Measurements from ENCODE around the gene KERA.

The KERA gene

DNA sequence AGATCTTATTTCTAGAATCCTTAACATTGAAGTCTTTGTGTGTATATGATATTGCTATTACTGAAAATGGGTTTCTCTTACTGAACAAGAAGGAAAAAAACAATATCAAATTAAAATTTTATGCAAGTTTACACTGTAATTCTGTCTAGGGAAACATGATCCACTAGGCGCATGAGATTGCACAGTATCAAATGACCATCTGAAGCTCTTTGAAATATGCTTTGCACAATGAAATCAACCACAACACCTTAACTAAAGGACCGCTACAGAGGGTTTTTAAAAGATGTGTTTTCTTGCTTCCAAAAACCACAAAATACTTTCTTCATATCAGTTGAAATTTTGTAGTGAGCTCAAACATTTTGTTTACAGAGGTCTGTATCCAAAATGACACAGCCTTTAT is 15.1 kb upstream of the KERA start:
- DNase-seq, result no peak

DNA sequence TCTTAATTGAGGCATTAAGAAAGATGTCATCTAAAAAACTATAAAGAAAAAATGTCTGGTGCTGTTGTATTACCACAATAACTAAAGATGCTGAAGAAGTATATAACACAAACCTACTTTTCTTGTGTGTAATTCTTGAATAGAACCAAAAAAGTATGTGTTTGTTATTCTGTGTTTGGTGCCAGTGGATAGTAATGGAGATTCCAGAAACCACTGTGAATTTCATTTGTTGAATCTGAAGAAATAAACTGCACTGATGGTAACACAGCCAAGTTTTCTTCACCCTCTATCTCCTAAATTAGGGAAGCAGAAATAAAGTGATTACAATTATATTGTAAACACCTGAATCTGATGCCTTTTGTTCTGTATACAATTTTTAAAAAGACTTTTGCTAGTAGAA is 13.1 kb upstream of the KERA start:
- no peak for DNase-seq

DNA sequence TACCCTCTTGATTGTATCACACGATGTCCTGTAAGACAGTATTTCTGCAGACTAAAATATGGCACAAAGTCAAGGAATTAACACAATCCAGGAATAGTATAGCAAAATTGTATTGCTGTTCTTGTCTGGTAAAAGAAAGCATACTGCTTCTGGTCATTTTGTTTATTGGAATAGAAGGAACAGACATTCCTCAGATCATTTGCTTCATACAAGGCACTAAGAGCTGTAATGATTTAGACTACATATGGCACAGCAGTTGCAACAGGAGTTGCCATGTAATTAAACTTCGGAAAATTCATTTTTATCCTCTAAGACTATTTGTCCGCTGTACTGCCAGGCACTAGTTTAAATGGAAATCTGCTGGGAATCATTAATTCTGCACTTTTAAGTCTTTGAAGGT is 7.6 kb upstream of the KERA start:
- no peak for DNase-seq

DNA sequence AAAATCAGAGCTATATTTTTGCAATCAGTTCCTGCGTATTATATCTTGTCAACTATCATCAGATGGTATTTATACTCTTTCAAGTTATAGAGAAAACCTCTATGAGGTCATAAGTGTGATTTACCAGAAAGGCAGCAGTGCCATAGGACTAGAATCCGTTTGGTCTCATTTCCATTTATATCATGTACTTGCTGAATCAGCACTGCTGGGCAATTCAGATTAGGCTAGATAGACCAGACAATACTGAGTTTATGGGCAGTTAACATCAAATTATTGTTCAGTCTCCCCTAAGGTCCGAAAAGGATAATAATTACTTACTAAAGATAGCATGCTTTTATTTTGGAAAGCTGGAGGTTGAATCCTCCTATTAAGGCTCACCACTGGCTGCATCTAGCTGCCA is 6.8 kb upstream of the KERA start:
- DNase-seq, result no peak

DNA sequence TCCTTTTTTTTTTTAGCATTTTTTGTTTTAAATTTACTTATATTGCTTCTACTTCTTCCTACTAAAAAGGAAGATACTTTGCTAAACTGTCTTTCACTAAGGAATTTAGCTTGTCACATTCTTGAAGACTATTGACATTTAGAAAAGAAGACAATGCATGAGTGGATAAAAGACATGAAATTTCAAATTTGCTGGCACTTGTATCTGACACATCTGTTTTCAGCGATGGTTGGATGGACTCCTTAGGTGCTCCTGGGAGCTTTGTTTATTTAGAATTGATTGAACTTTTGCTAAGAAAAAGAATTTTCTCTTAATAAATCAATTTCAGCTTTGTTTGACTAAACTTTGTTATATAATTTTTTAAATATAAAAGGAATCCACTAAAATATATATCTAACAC is 3.3 kb upstream of the KERA start:
- no peak for DNase-seq

DNA sequence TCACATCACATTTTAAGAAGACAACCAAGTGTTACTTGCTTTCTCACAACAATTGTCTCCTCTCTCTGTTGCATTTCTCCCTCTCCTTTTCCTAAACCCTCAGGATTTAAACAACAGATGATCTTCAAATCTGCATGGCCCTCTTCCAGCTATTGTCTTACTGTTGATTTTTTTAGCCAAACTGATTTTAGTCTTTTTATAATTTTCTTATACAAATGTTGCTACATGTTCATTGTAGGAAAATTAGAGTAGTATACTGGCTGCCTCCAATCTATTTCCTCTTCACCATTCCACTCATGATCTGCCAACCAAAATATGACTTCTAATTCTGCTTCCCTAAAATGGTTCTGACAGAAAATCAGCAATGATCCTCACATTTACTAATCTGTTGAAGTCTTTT is 1.4 kb upstream of the KERA start:
- DNase-seq, result no peak

DNA sequence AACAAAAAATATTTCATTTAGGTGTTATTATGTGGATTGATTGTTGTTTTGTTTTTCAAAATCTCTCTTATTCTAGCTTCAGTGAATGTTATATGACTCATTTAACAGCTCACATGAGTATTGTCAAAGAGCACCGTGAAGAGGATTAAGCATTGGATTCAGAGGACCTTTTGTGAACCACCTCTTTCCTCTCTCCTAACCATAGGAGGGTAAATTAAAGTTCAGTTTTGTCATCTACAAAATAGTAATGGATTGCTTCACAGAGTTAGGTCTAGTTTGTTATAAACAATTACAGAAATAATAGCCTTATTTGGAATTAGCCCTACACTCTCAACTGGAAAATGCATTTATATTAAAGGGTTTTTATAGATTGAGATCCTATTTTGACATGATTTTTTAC is 962 bp upstream of the KERA start:
- DNase-seq, result no peak

DNA sequence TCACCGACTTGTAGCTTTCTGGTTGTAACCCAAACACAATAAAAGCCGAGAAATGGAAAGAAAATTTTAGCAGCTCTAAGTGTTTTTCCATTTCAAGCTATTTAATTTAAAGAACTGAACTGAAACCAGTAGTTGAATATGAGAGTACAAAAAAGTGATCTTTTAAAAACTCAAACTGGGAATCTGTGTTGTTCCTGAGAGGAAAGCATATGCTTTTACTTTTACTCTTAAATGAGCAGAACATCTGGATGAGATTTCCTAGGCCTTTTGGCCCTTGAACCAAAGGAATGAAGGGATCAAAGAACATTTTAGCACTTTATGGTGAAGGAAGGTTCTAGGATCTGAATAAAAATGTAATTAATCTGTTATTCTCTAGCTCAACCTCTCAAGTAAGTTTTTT is 1.3 kb downstream of the KERA start:
- no peak for DNase-seq

DNA sequence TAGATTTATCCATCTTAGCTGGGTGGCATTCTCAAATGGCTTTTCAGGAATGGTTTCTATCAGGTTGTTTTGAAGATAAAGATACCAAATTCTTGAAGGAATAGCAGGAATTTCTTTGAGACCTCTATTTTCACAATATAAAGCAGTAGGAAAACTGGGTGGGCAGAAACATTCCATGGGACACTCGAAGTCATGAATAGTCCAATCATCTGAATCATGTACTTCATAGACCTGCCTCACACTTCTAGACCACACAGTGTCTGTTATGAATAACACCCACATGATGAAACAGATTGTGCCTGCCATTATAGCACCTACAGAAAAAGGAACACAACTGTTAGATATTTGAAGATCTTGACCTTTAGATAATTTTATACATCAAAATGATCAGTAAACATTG is 1.8 kb downstream of the KERA start:
- no peak for DNase-seq

DNA sequence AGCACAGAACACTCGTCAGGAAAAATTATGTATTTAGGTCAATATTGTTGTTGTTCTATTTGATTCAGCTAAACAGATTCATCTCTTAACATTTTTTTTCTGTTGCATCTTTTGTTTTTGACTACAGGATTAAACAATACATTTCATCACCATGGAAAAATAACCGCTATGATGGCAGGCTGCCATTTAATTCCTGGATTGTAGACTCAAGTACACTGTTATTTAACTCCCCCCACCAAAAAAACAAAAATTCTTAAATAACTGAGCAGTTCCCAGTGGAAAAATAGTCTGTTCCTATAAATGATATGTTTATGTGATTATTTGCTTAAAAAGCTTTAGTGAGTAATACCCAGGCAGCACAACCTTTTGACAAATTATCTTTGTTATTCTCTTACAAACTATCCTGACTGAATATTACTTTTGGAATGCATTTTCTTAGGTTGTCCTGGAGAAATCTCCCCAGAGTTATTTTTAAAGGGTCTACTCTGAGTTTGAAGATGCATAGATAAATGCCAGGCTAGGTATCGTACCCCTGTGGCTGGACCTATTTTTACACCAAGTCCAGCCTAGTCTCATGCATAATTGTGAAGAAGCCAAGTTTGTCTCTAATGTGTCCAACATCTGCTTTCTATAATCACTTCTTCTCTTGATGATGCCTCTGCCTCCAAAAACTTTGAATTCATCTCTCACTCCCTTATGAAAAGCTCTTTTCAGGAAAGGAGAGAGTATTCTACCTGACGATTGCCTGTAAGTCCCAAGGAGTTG is 3.7 kb downstream of the KERA start:
- peak; percentile 41 for DNase-seq

DNA sequence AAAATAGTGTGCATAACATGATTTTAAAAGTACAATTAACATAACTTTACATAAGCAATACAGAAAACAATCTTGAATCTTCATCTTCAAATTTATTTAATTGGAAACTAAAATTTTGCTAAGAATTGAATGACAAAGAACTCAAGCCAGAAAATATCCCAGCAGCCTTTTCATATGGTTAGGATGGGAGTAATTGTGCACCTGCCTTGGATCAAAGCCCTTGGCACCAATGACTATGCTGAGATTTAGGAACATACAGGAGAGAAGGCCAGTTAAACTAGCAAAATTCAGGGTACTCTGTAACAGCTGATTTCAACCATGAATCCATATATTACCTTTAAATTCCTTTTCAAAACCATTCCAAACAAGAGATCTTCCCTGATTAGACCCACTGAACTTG is 5.8 kb downstream of the KERA start:
- DNase-seq, result no peak

DNA sequence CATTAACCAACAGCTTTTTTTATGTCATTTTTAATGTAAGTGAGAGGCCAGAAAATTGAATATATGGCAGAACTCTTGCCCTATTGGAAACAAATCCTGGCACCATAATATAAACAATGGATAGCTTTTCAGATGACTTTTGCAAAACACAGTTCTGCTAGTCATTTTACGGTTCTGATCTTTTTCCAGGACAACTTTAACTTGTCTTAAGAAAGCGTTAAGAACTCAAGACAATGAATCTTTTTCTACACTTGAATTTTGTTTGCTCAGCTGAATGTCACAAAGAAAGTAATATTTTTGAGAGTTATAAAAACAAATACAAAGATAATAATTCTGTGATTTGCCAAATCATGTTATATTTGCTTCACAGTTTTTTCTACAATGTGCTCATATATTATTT is 13.2 kb downstream of the KERA start:
- no peak for DNase-seq

DNA sequence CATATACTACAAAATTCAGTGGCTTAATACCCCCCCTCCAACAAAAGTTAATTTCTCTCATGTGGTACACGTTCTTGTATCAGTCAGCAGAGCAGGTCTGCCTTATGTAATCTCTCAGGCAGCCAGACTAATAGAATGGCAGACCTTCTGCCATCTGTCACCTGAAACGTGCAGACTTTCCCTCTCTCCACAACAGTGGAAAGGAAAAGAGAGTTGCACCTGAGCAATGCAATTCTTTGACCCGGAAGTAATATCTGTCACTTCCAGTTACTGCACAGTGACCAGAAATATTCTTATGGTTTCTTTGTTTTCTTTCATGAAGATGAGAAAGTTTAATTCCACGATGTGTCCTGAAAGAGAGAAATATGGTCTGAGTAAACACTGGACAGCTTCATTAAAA is 14.4 kb downstream of the KERA start:
- no peak for DNase-seq

DNA sequence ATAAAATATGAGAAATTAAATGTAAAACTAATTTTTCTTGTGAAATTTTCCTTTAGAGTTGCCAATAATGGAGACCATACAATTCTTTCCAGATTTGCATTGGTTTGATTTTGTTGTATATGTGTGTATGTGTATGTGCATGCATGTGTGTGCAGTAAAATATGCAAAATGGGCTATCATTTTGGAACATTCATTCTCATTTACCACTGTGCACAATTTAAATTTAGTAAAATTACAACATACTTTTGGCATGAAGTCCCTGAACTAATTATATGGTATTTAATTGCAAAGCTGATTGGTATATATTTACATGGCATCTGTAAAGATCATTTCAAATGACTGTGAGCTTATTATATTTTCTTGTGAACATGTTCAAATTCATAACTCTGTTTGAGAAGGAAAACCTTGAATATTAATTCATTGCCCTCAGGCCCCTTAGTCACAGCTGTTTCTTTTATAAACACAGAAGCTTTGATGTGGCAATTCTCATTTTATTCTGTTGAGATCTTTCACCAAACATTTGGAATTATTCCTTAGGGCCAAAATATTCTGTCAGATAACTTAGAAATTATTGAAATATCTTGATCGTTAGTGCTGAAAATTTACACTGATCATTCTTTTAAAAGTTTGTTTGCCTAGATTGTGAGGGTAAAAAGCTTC is 17.6 kb downstream of the KERA start:
- no peak for DNase-seq

DNA sequence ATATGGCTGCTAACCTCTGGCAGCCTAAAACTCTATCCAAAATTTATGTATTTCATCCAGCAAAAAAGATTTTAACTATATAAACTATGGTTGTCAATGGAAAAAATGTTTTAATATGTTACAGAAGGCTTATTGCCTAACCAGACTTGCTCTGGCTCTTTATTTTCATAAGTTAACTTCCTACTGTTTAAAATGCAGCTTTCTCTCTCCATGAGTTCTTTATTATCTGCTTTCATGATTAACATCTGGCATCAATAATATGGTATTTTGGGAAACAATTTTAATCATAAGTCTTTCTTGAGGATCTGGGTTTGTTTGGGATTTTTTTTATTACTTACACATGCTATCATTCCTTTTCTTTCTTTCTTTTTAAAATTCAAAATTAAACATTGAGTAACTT is 20.5 kb downstream of the KERA start:
- DNase-seq, result no peak

DNA sequence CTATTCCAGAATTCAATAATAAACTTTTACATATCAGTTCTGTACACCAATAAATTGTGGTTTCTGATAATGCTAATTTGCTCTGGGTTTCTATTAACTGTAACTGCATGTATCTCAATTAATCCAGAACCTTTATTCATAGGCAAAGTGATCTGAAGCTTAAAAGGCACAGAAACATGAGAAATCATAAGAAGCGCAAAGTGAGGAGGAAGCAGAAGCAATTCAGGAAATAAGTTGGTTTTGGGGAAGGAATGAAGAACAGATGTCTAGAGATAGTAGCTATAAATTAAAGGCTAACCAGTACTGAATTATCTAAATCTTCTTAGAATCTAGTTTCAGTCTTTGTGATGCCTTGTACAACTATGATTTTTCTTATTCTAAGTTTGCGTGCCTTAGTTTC is 24.6 kb downstream of the KERA start:
- no peak for DNase-seq

DNA sequence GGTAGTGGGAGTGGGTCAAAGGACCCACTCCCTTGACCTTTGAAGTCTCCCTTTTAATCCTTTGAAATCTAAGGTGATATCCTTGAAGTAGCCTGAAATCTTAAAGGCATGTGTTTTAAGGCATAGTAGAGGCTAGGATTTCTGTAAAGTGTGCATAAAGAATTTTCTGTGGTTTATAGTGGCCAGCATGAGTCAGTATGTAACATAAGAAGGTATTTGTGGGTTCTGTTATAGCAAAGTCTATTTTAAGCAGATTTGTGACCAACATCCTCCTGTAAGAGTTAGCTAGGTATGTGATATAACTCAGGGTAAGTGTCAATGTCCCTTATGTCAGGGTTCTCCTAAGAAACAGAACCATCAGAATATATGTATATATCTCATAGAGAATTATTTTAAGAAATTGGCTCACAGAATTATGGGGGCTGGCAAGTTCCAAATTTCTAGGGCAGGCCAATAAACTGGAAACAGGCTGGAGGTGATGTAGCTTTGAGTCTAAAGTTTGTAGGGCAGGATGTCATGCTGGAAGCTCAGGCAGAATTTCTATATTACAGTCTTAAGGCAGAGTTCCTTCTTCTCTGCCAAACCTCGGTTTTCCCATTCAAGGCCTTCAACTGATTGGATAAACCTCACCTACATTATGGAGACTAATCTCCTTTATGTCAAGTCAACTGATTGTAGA is 34.4 kb downstream of the KERA start:
- DNase-seq, result no peak

DNA sequence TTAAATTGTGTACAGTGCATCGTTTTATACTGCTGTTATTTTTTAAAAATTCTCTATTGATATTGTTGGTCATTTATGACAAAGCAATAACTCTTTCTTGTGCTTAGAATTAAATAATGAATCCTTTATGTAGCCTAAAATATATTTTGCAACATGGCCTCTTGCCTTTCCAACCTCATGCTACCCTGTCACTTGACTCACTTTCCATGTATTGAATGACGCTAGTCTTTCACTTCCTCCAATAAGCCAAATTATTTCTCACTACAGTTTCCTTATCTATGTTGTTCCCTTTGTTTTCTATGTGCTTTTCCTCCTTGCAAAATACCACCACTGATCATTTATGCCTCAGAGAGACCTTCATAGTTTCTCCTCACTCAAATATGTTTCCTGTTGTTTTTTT is 36.7 kb downstream of the KERA start:
- no peak for DNase-seq

DNA sequence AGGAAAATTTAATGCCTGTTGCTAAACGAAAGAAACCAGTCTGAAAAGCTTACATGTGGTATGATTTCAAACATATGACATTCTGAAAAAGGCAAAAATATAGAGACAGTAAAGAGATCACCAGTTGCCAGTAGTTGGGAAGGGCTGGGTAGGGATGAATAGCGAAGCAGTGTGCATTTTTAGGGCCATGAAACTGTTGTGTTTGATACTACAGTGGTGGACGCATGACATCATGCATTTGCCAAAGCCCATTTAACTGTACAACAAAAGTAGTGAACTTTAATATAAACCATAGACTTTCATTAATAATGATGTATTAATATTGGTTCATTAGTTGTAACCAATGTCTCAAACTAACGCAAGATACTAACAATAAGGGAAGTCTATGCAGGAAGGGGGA is 38.4 kb downstream of the KERA start:
- DNase-seq, result no peak

DNA sequence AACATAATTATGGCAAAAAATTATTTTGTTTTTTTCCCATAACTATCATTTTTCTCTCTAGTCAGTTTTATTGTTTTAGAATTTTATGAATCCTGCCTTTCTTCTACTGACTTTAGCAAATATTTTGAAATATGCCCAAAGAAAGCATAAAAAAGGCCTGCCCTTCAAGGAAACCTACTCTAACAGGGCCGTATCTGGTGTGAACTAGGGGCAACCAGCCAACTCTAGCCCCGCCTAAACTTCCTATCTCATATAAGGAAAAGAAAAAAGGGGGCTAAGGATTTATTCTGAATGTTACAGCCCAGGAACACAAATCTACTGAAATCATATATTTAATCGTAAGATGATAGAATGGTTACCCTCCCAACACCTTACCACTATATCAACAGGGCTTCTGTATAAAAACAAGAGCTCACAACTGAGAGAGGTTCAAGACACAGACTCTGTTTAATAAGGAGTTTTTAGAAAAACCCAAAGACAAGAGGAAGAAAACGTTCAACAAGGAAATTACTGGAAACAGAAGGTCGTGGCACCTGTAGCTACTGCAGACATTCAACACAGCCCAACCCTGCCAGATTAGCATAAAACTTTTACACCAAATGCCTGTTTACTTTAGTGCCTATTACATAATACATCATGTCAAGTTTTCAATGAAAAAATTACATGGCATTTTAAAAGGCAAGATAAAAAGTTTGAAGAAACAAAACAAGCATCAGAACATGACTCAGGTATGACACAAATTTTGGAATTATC is 40.1 kb downstream of the KERA start:
- no peak for DNase-seq

DNA sequence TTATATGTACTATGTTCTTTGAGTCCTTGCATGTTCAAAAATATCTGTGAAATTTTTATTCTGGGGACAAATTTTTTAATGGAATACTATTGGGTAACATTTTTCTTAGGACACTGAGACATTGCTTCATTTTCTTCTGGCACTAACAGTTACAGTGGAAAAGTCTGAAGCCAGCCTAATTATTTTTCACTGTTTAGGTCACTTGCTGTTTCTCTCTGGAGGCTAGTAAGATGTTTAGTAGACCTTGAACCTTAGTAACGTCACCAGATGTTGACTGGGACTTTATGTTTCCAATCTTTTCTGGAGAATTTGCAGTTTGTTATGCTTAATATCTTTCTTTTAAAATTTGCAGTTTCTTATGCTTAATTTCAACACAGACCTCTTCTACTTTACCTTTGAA is 40.8 kb downstream of the KERA start:
- DNase-seq, result no peak

DNA sequence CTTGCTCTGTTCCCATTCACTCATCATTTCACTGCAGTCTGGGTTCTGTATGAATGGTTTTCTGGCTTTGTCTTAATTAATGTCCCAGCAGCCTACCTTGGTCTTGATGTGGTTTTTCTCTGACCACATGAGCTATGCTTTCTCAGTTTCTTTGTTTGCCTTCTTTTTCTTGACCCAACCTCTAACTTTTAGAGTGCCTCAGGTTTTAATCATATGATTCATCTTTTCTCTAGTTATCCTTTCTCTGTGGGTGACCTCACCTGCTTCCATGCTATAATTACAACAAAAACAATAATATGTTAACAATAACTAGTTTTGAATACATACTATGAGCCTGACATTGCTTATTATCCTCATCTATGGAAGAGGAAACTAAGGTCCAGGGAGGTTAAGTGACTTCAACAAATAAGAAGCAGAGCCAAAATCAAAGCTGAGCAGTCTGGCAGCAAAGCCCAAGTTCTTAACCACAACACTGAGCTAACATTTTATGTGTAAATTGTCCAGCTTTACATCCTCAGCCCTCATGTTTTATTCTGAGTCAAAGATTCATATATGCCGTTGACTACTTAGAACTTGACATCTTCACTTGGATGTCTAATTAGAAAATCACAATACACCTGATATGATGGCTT is 48.4 kb downstream of the KERA start:
- DNase-seq, result no peak

Measured in NCI-H2227 treated with DMSO at 0.1 percent for 48 hours (cell line).